GM04503 (cell line): ENCODE data around the gene ARSB.

ENCODE experiments used
- DNase-seq: peaks from one replicate; pipeline ENCODE4 v3.0.0-alpha.2; 2012; ENCODE audit warnings: low read depth

Gene ARSB

GRCh38 chr5:78985116-78985724 is at the start of gene ARSB:
Gene ARSB (minus strand): TSS chr5:78985310. CDS start chr5:78985248, 62 bp downstream.
- no peak for DNase-seq

GRCh38 chr5:79032782-79033181 is 47.7 kb upstream of the ARSB start:
- no peak for DNase-seq

GRCh38 chr5:79032031-79032695 is 47.1 kb upstream of the ARSB start:
- no peak for DNase-seq

GRCh38 chr5:79031485-79031867 is 46.4 kb upstream of the ARSB start:
- no peak for DNase-seq

GRCh38 chr5:79030663-79031484 is 45.8 kb upstream of the ARSB start:
- no peak for DNase-seq

- DNase-seq = peak; percentile 7
Measured at GRCh38 chr5:79025054-79025472, 40.0 kb upstream of the ARSB start.

GRCh38 chr5:79023947-79024346 is 38.8 kb upstream of the ARSB start:
- DNase-seq = no peak

GRCh38 chr5:79023348-79023747 is 38.2 kb upstream of the ARSB start:
- DNase-seq = no peak

- no peak for DNase-seq
Measured at GRCh38 chr5:79022771-79023170, 37.7 kb upstream of the ARSB start.

GRCh38 chr5:79021753-79022152 is 36.6 kb upstream of the ARSB start:
- no peak for DNase-seq

GRCh38 chr5:79020861-79021561 is 35.9 kb upstream of the ARSB start:
- DNase-seq = peak; percentile 64

- DNase-seq = no peak
Measured at GRCh38 chr5:79014631-79015030, 29.5 kb upstream of the ARSB start.

GRCh38 chr5:79011869-79012268 is 26.8 kb upstream of the ARSB start:
- DNase-seq = no peak

GRCh38 chr5:79011219-79011836 is 26.2 kb upstream of the ARSB start:
- DNase-seq = peak; percentile 57

GRCh38 chr5:79008362-79008761 is 23.3 kb upstream of the ARSB start:
- no peak for DNase-seq

GRCh38 chr5:79007872-79008271 is 22.8 kb upstream of the ARSB start:
- no peak for DNase-seq

- DNase-seq = no peak
Measured at GRCh38 chr5:79005936-79006631, 21.0 kb upstream of the ARSB start.

GRCh38 chr5:79005151-79005550 is 20.0 kb upstream of the ARSB start:
- no peak for DNase-seq

- no peak for DNase-seq
Measured at GRCh38 chr5:79002374-79002773, 17.3 kb upstream of the ARSB start.

GRCh38 chr5:79001471-79001870 is 16.4 kb upstream of the ARSB start:
- no peak for DNase-seq

GRCh38 chr5:78997090-78997489 is 12.0 kb upstream of the ARSB start:
- DNase-seq = no peak
